A673 (cell line): Measurements from ENCODE around the gene EXOC3L1. TPM values are rescaled to one million over a fixed set of nuclear protein-coding genes. Genes with fewer than 3 reads are reported as not detected.

Source experiments
- BruUV-seq: library from RNA; stranded (reverse); fragments of 400-500 nt; replicated peaks from 2 replicates; lab custom pipeline; 2021; lab: Mats Ljungman, UMichigan
- CTCF ChIA-PET: fragments of 300-600 bp; sonication (Branson Sonifier 250); formaldehyde crosslinking; loops from one replicate; lab custom pipeline; 2022; ENCODE audit warnings: antibody characterized with exemption; lab: Charles Lee
- POLR2A ChIA-PET: fragments of 300-600 bp; sonication (Branson Sonifier 250); formaldehyde crosslinking; loops from one replicate; lab custom pipeline; 2022; ENCODE audit warnings: antibody characterized with exemption; ENCODE audit not compliant: low non-redundant PET; lab: Charles Lee
- DNase-seq: peaks from one replicate; pipeline ENCODE4 v3.0.0-alpha.2; 2015; ENCODE audit warnings: low spot score
- H3K27ac ChIP-seq: fragments of 200-600 bp; sonication (generic); 2 replicates; pipeline ENCODE4 v1.5.1; 2016; ENCODE audit warnings: mixed run types, low read depth, mild to moderate bottlenecking, mixed read lengths, antibody characterized with exemption, low read length; ENCODE audit not compliant: poor library complexity, severe bottlenecking
- H3K27me3 ChIP-seq: fragments of 200-600 bp; sonication (generic); replicated peaks from 2 replicates; pipeline ENCODE4 v1.6.1; 2017; ENCODE audit warnings: mixed run types, low read depth, mild to moderate bottlenecking, mixed read lengths, antibody characterized with exemption, low read length; ENCODE audit not compliant: insufficient read depth, poor library complexity
- H3K36me3 ChIP-seq: fragments of 200-600 bp; sonication (generic); 2 replicates; pipeline ENCODE4 v1.6.1; 2016; ENCODE audit warnings: mixed run types, mild to moderate bottlenecking, mixed read lengths, antibody characterized with exemption, low read length; ENCODE audit not compliant: insufficient read depth, poor library complexity, severe bottlenecking
- H3K4me1 ChIP-seq: fragments of 200-600 bp; sonication (generic); 2 replicates; pipeline ENCODE4 v1.6.1; 2017; ENCODE audit warnings: mixed run types, mild to moderate bottlenecking, mixed read lengths, antibody characterized with exemption, low read length; ENCODE audit not compliant: insufficient read depth, poor library complexity, severe bottlenecking
- H3K4me3 ChIP-seq: fragments of 200-600 bp; sonication (generic); 2 replicates; pipeline ENCODE4 v1.5.1; 2016; ENCODE audit warnings: low read depth, mixed run types, mild to moderate bottlenecking, mixed read lengths, low read length; ENCODE audit not compliant: poor library complexity, severe bottlenecking
- H3K9me3 ChIP-seq: fragments of 200-600 bp; sonication (generic); 2 replicates; pipeline ENCODE4 v1.6.1; 2016; ENCODE audit warnings: mixed run types, low read depth, mild to moderate bottlenecking, mixed read lengths, antibody characterized with exemption, low read length; ENCODE audit not compliant: poor library complexity, severe bottlenecking
- EZH2 ChIP-seq: fragments of 200-600 bp; sonication (generic); IDR thresholded peaks from 2 replicates; pipeline ENCODE4 v1.6.1; 2017; ENCODE audit warnings: borderline replicate concordance, low read depth, mild to moderate bottlenecking, mixed read lengths, antibody characterized with exemption, low read length; ENCODE audit not compliant: poor library complexity, severe bottlenecking
- intact Hi-C: fragments of 100-400 bp; cut with micrococcal nuclease; formaldehyde crosslinking; loops from one replicate; pipeline ENCODE4 v1.10.0; 2022; ENCODE audit not compliant: unreplicated experiment
- total RNA-seq: library from RNA; stranded (reverse); gene quantifications from 2 replicates; pipeline ENCODE4 v1.2.3, GENCODE V29; 2021
- TF ChIP-seq, protein P1 (sequence below): fragments of 300-800, 200-600 bp; sonication (generic); conservative IDR thresholded peaks from 2 replicates; pipeline ENCODE4 v1.5.1; 2017; ENCODE audit warnings: low read depth, mild to moderate bottlenecking, antibody characterized with exemption, low read length, moderate library complexity, mixed read lengths

Gene EXOC3L1
- total RNA-seq, 1 experiment from 2014 or later = 0.32 TPM

DNA sequence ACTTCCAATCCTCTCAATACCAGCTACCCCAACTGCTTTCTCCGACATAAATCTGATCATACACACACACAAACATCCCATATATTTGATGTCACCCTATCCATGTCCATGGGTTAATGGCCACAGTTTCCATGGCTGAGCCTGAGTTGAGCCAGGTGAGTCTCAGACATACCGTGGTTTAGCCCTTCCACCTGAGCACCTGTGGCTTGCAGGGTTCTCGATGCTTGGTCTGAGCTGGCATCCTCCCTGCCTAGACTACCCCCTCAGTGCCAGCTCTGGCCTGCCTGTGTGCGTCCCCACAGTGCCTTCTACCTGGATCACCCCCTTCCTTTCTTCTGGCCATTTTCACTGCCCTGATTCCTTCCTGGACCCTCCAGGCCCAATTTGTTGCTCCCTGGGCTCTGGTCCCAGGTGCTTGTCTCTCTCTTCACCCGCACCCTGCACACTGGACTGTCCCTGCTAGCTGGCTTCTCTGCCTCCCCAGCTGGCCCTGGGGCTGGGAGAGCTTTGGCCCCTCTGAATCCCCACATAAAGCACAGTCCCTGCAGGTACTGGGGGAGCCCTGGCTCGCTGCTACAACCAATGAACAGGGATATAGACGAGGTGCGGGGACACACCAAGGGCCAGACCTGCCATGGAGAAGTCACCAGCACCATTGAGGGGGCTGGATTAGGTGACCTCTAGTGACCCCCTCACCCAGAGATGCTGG is 16.3 kb upstream of the EXOC3L1 start:
- no peak for DNase-seq
- no peak overlapping the region for H3K4me3 ChIP-seq
- ChIA-PET POLR2A (interaction anchor here (0.6 kb wide), 1 partner anchor 26 kb away, joined by 8 read pairs; no protein-coding TSS in a partner anchor), CTCF (no interaction called here)
- BruUV-seq = no TSS peak
- intact Hi-C loops = no loop called here
- H3K36me3 ChIP-seq = peaks cover 18% of the 10 kb centered on the region
- H3K4me1 ChIP-seq = no peaks in the 10 kb centered on the region
- H3K27me3 ChIP-seq = no peaks in the 10 kb centered on the region
- no peaks in the 10 kb centered on the region for H3K9me3 ChIP-seq
- TF ChIP-seq, protein P1, sequence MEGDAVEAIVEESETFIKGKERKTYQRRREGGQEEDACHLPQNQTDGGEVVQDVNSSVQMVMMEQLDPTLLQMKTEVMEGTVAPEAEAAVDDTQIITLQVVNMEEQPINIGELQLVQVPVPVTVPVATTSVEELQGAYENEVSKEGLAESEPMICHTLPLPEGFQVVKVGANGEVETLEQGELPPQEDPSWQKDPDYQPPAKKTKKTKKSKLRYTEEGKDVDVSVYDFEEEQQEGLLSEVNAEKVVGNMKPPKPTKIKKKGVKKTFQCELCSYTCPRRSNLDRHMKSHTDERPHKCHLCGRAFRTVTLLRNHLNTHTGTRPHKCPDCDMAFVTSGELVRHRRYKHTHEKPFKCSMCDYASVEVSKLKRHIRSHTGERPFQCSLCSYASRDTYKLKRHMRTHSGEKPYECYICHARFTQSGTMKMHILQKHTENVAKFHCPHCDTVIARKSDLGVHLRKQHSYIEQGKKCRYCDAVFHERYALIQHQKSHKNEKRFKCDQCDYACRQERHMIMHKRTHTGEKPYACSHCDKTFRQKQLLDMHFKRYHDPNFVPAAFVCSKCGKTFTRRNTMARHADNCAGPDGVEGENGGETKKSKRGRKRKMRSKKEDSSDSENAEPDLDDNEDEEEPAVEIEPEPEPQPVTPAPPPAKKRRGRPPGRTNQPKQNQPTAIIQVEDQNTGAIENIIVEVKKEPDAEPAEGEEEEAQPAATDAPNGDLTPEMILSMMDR = no peak
- no peak for TF ChIP-seq EZH2
- H3K27ac ChIP-seq = no peak overlapping the region

DNA sequence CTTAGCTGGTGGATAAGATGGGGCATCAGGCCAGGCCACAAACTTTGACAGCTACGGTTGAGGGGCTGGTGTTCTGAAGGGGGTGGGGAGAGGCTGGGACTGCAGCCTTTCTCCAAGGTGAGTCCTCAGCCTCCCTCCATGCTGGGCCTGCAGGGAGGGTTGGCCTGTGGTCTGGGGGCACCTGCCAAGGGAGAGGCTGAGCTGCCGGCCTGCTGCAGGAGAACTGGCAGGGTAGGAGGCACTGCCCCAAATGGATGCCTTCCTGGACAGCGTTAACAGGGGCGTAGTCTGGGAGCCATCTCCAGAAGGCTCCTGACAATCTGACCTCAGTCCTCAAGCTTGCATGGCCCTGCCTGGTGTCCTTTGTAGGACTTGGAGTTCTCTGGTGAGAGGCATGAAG is 14.1 kb upstream of the EXOC3L1 start:
- H3K9me3 ChIP-seq = no peaks in the 10 kb centered on the region
- DNase-seq = no peak
- H3K36me3 ChIP-seq = peaks cover 20% of the 10 kb centered on the region
- intact Hi-C loops = no loop called here
- TF ChIP-seq, protein P1 = no peak
- TF ChIP-seq EZH2 = no peak
- H3K4me3 ChIP-seq = no peak overlapping the region
- H3K27me3 ChIP-seq = no peaks in the 10 kb centered on the region
- POLR2A ChIA-PET = no interaction called here
- no TSS peak for BruUV-seq
- H3K4me1 ChIP-seq = no peaks in the 10 kb centered on the region
- CTCF ChIA-PET = no interaction called here
- no peak overlapping the region for H3K27ac ChIP-seq

DNA sequence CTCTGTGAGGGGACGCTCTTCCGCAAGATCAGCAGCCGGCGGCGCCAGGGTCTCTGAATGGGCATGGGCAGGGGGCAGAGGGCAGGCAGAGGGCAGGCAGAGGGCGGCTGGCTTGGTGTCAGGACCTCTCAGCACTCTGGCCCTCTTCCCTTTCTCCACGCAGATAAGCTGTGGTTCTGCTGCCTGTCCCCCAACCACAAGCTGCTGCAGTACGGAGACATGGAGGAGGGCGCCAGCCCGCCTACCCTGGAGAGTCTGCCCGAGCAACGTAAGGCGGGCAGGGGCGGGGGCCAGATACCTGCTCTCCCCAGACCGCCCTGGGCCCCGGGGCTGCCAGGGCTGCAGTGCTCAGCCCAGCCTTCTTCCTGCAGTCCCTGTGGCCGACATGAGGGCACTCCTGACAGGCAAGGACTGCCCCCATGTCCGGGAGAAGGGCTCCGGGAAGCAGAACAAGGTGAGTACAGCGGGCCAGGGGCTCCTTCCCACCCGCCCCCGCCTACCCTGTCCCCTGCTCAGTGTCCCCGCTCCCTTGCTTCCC is 13.1 kb upstream of the EXOC3L1 start:
- Histone ChIP-seq H3K27me3 (no peaks in the 10 kb centered on the region), H3K27ac (no peak overlapping the region), H3K4me3 (no peak overlapping the region), H3K9me3 (no peaks in the 10 kb centered on the region), H3K4me1 (no peaks in the 10 kb centered on the region), H3K36me3 (peaks cover 25% of the 10 kb centered on the region)
- POLR2A ChIA-PET = interaction anchor here (0.6 kb wide), 1 partner anchor 461 kb away, joined by 3 read pairs; no protein-coding TSS in a partner anchor
- intact Hi-C loops = no loop called here
- BruUV-seq = no TSS peak
- CTCF ChIA-PET = no interaction called here
- DNase-seq = no peak
- TF ChIP-seq EZH2 = no peak
- TF ChIP-seq, protein P1 = no peak
